SJSA1 (cell line): ENCODE data around the gene COL13A1. TPM values are rescaled to one million over a fixed set of nuclear protein-coding genes. Genes with fewer than 3 reads are reported as not detected.

ENCODE experiments used
- DNase-seq, 2 experiments: peaks; one replicate each; pipeline ENCODE4 v3.0.0-alpha.2; 2015 to 2020; ENCODE audit warnings: low spot score in 2 of 2, low read depth in 1 of 2
- H3K27ac ChIP-seq: fragments of 250-450 bp; sonication (Bioruptor Pico); 2 replicates; pipeline ENCODE4 v1.5.1; 2020; ENCODE audit warnings: mild to moderate bottlenecking, moderate library complexity
- H3K27me3 ChIP-seq: fragments of 250-450 bp; sonication (Bioruptor Pico); replicated peaks from 2 replicates; pipeline ENCODE4 v1.5.1; 2020; ENCODE audit warnings: mild to moderate bottlenecking, moderate library complexity
- H3K36me3 ChIP-seq: fragments of 250-450 bp; sonication (Bioruptor Pico); 2 replicates; pipeline ENCODE4 v1.5.1; 2020; ENCODE audit warnings: mild to moderate bottlenecking
- H3K4me1 ChIP-seq: fragments of 250-450 bp; sonication (Bioruptor Pico); replicated peaks from 2 replicates; pipeline ENCODE4 v1.6.1; 2021; ENCODE audit warnings: mild to moderate bottlenecking
- H3K4me3 ChIP-seq: fragments of 250-450 bp; sonication (Bioruptor Pico); 2 replicates; pipeline ENCODE4 v1.5.1; 2020; ENCODE audit warnings: mild to moderate bottlenecking
- H3K9me3 ChIP-seq: fragments of 250-450 bp; sonication (Bioruptor Pico); replicated peaks from 2 replicates; pipeline ENCODE4 v1.5.1; 2020; ENCODE audit warnings: mild to moderate bottlenecking
- total RNA-seq: library from RNA; depleted of rRNA; stranded (reverse); fragments of >200 nt; shearing (Covaris generic); gene quantifications from 2 replicates; pipeline ENCODE4 v1.2.3, GENCODE V29; 2014; rRNA removed

The COL13A1 gene
- total RNA-seq, 1 experiment from 2014 or later = 74.8 TPM

- peak; percentile 75 to 86 for DNase-seq
- Histone ChIP-seq H3K27me3 (no peaks in the 10 kb centered on the region), H3K4me3 (no peak overlapping the region), H3K36me3 (no peaks in the 10 kb centered on the region), H3K27ac (no peak overlapping the region), H3K4me1 (peaks cover 30% of the 10 kb centered on the region), H3K9me3 (no peaks in the 10 kb centered on the region)
Measured at GRCh38 chr10:69974551-69975155, 172.9 kb downstream of the COL13A1 start.

- no peaks in the 10 kb centered on the region for H3K36me3 ChIP-seq
- H3K9me3 ChIP-seq = 0 out of 2 replicates have a peak, but pooled peaks cover 2% of the 10 kb centered on the region
- no peaks in the 10 kb centered on the region for H3K27me3 ChIP-seq
- H3K27ac ChIP-seq = no peak overlapping the region
- peak in 1 of 2 experiments; percentile 26 for DNase-seq
- H3K4me1 ChIP-seq = peaks cover 30% of the 10 kb centered on the region
- no peak overlapping the region for H3K4me3 ChIP-seq
Measured at GRCh38 chr10:69976795-69977546, 175.3 kb downstream of the COL13A1 start.

GRCh38 chr10:69979174-69979573, 177.5 kb downstream of the COL13A1 start:
- Histone ChIP-seq H3K27ac (no peak overlapping the region), H3K4me1 (peaks cover 12% of the 10 kb centered on the region), H3K9me3 (0 out of 2 replicates have a peak, but pooled peaks cover 2% of the 10 kb centered on the region), H3K4me3 (no peak overlapping the region), H3K36me3 (no peaks in the 10 kb centered on the region), H3K27me3 (peaks cover 4% of the 10 kb centered on the region; the same call in 1 of the 2 replicates)
- no peak for DNase-seq

- no peak overlapping the region for H3K4me3 ChIP-seq
- 0 out of 2 replicates have a peak, but pooled peaks cover 2% of the 10 kb centered on the region for H3K9me3 ChIP-seq
- no peak for DNase-seq
- no peaks in the 10 kb centered on the region for H3K36me3 ChIP-seq
- peaks cover 4% of the 10 kb centered on the region; the same call in 1 of the 2 replicates for H3K27me3 ChIP-seq
- no peaks in the 10 kb centered on the region for H3K4me1 ChIP-seq
- H3K27ac ChIP-seq = no peak overlapping the region
Measured at GRCh38 chr10:69980672-69981071, 179.0 kb downstream of the COL13A1 start.

GRCh38 chr10:69988094-69988493, 186.4 kb downstream of the COL13A1 start:
- peaks cover 5% of the 10 kb centered on the region for H3K27me3 ChIP-seq
- no peak for DNase-seq
- H3K4me1 ChIP-seq = no peaks in the 10 kb centered on the region
- no peak overlapping the region for H3K27ac ChIP-seq
- H3K9me3 ChIP-seq = no peaks in the 10 kb centered on the region
- no peaks in the 10 kb centered on the region for H3K36me3 ChIP-seq
- no peak overlapping the region for H3K4me3 ChIP-seq

- Histone ChIP-seq H3K4me3 (no peak overlapping the region), H3K27ac (no peak overlapping the region), H3K36me3 (no peaks in the 10 kb centered on the region), H3K9me3 (no peaks in the 10 kb centered on the region), H3K4me1 (no peaks in the 10 kb centered on the region), H3K27me3 (peaks cover 9% of the 10 kb centered on the region)
- DNase-seq = no peak
Measured at GRCh38 chr10:69991151-69991550, 189.4 kb downstream of the COL13A1 start.

GRCh38 chr10:69994262-69994661, 192.6 kb downstream of the COL13A1 start:
- Histone ChIP-seq H3K36me3 (no peaks in the 10 kb centered on the region), H3K27me3 (peaks cover 12% of the 10 kb centered on the region), H3K27ac (no peak overlapping the region), H3K4me3 (no peak overlapping the region), H3K4me1 (no peaks in the 10 kb centered on the region), H3K9me3 (no peaks in the 10 kb centered on the region)
- DNase-seq = peak; percentile 33 to 49

GRCh38 chr10:69996611-69997010, 194.9 kb downstream of the COL13A1 start:
- H3K27ac ChIP-seq = no peak overlapping the region
- no peaks in the 10 kb centered on the region for H3K4me1 ChIP-seq
- no peak for DNase-seq
- H3K36me3 ChIP-seq = no peaks in the 10 kb centered on the region
- H3K27me3 ChIP-seq = peaks cover 12% of the 10 kb centered on the region
- no peak overlapping the region for H3K4me3 ChIP-seq
- H3K9me3 ChIP-seq = no peaks in the 10 kb centered on the region

- no peak for DNase-seq
- Histone ChIP-seq H3K4me3 (no peak overlapping the region), H3K9me3 (no peaks in the 10 kb centered on the region), H3K27ac (no peak overlapping the region), H3K4me1 (no peaks in the 10 kb centered on the region), H3K27me3 (peaks cover 12% of the 10 kb centered on the region), H3K36me3 (no peaks in the 10 kb centered on the region)
Measured at GRCh38 chr10:70000262-70000661, 198.6 kb downstream of the COL13A1 start.

- Histone ChIP-seq H3K27me3 (peaks cover 7% of the 10 kb centered on the region; the same call in 1 of the 2 replicates), H3K27ac (no peak overlapping the region), H3K9me3 (no peaks in the 10 kb centered on the region), H3K4me1 (no peaks in the 10 kb centered on the region), H3K4me3 (no peak overlapping the region), H3K36me3 (no peaks in the 10 kb centered on the region)
- no peak for DNase-seq
Measured at GRCh38 chr10:70007116-70007820, 205.6 kb downstream of the COL13A1 start.

Other genes starting within 250 kb of the COL13A1 start
- gene NEUROG3, start 228.5 kb upstream of the COL13A1 start, total RNA-seq = not detected in 2 replicates
- gene FAM241B, start 171.7 kb upstream of the COL13A1 start, total RNA-seq = 0.16 TPM in 1 of 2 replicates, not detected in the other